Measurements from ENCODE around the gene EXOC4.

Gene EXOC4

DNA sequence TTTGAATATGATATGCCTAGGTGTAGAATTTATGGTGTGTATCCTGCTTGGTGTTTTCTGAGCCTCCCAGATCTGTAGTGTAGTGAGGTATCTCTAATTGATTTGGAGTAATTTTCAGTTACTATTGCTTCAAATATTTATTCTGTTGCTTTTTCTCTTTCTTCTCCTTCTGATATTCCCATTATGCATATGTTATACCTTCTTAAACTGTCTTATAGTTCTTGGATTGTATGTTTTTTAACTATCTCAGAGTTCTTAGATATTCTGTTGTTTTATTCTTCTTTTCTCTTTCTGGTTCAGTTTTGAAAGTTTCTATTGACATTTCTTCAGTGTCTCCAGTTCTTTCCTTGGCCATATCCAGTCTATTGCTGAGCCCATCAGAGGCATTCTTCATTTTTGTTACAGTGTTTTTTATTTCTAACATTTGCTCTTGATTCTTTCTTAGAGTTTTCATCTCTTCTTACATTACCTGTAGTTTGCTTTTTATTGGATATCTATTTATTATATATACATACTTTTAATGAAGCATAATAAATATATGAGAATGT is 668.8 kb downstream of the EXOC4 start:
- Histone ChIP-seq H4K20me1 (ENCODE audit: insufficient read depth, low read length, poor library complexity, severe bottlenecking) (no peaks in the 10 kb centered on the region), H2AFZ (ENCODE audit: low read length) (no peak overlapping the region), H3K4me3 (ENCODE audit: low read length, poor library complexity, severe bottlenecking) (no peak overlapping the region), H3K4me1 (ENCODE audit: insufficient read depth, low read length, poor library complexity, severe bottlenecking) (peaks cover 5% of the 10 kb centered on the region), H3K27me3 (ENCODE audit: insufficient read depth, low read length, poor library complexity, severe bottlenecking) (no peaks in the 10 kb centered on the region), H3K36me3 (ENCODE audit: insufficient read depth, low read length) (peaks cover 10% of the 10 kb centered on the region; the same call in 1 of the 2 replicates), H3K9me2 (replicated peaks; ENCODE audit: low read depth, low read length) (no peaks in the 10 kb centered on the region), H3F3A (ENCODE audit: low read depth) (no peaks in the 10 kb centered on the region), H3K9me3 (ENCODE audit: insufficient read depth, low read depth, low read length) (no peaks in the 10 kb centered on the region), H3K4me2 (ENCODE audit: low read depth, low read length, poor library complexity, severe bottlenecking) (no peak overlapping the region), H3K9ac (ENCODE audit: low read depth, low read length, poor library complexity, severe bottlenecking) (no peak overlapping the region), H3K79me2 (ENCODE audit: insufficient read depth, low read length) (no peaks in the 10 kb centered on the region)
- TF ChIP-seq, protein P1, sequence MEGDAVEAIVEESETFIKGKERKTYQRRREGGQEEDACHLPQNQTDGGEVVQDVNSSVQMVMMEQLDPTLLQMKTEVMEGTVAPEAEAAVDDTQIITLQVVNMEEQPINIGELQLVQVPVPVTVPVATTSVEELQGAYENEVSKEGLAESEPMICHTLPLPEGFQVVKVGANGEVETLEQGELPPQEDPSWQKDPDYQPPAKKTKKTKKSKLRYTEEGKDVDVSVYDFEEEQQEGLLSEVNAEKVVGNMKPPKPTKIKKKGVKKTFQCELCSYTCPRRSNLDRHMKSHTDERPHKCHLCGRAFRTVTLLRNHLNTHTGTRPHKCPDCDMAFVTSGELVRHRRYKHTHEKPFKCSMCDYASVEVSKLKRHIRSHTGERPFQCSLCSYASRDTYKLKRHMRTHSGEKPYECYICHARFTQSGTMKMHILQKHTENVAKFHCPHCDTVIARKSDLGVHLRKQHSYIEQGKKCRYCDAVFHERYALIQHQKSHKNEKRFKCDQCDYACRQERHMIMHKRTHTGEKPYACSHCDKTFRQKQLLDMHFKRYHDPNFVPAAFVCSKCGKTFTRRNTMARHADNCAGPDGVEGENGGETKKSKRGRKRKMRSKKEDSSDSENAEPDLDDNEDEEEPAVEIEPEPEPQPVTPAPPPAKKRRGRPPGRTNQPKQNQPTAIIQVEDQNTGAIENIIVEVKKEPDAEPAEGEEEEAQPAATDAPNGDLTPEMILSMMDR (conservative IDR thresholded peaks at IDR 0.05; ENCODE audit: low read length) = no peak
- no peak for TF ChIP-seq EZH2phosphoT487 (IDR thresholded peaks at IDR 0.05; ENCODE audit: borderline replicate concordance)

DNA sequence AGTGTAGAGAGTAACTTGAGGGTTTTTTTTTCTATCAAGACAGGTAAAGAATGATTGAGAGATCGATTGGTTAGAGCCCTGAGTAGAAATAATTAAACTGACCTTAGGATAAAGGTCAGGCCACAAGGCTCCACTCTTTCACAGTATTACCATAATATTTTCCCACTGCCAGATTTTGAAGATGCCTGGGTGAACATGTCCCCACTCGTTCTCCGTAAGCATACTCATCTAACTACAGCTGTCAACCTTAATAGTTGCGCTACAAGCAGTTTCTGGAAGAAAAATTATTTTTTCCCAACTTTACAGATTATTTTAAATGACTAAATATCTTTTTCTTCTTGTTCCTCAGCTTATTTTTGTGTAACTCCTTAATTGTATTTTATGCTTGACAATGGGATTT is 671.1 kb downstream of the EXOC4 start:
- H3K79me2 ChIP-seq (ENCODE audit: insufficient read depth, low read length) = no peaks in the 10 kb centered on the region
- H3K9ac ChIP-seq (ENCODE audit: low read depth, low read length, poor library complexity, severe bottlenecking) = no peak overlapping the region
- TF ChIP-seq EZH2phosphoT487 (IDR thresholded peaks at IDR 0.05; ENCODE audit: borderline replicate concordance) = no peak
- TF ChIP-seq, protein P1 (conservative IDR thresholded peaks at IDR 0.05; ENCODE audit: low read length) = no peak
- H2AFZ ChIP-seq (ENCODE audit: low read length) = no peak overlapping the region
- H3K9me2 ChIP-seq (replicated peaks; ENCODE audit: low read depth, low read length) = no peaks in the 10 kb centered on the region
- H3K4me3 ChIP-seq (ENCODE audit: low read length, poor library complexity, severe bottlenecking) = no peak overlapping the region
- H3K4me1 ChIP-seq (ENCODE audit: insufficient read depth, low read length, poor library complexity, severe bottlenecking) = peaks cover 5% of the 10 kb centered on the region
- no peaks in the 10 kb centered on the region for H3F3A ChIP-seq (ENCODE audit: low read depth)
- no peak overlapping the region for H3K4me2 ChIP-seq (ENCODE audit: low read depth, low read length, poor library complexity, severe bottlenecking)
- no peaks in the 10 kb centered on the region for H3K27me3 ChIP-seq (ENCODE audit: insufficient read depth, low read length, poor library complexity, severe bottlenecking)
- H3K9me3 ChIP-seq (ENCODE audit: insufficient read depth, low read depth, low read length) = no peaks in the 10 kb centered on the region
- H4K20me1 ChIP-seq (ENCODE audit: insufficient read depth, low read length, poor library complexity, severe bottlenecking) = no peaks in the 10 kb centered on the region
- H3K36me3 ChIP-seq (ENCODE audit: insufficient read depth, low read length) = peaks cover 6% of the 10 kb centered on the region; the same call in 1 of the 2 replicates

DNA sequence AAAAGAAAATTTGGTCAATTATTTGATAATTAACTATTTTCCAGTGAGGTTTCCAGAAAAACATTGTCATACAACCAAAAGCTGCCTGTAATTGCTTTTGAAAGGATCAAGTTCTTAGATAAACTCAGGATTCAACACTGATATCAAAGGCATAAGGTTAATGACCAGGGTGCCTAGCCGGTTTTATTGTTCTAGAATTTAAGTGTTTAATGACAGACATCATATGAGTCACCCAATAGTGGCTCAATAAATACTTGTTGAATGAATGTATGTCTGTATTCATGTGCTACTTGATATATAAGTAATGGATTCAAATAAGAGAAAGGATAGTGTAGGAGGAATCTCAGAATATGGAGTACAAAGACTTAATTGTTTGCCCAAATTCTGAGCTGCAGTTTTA is 678.2 kb downstream of the EXOC4 start:
- Histone ChIP-seq H3K9ac (ENCODE audit: low read depth, low read length, poor library complexity, severe bottlenecking) (no peak overlapping the region), H2AFZ (ENCODE audit: low read length) (no peak overlapping the region), H3K4me2 (ENCODE audit: low read depth, low read length, poor library complexity, severe bottlenecking) (no peak overlapping the region), H3K36me3 (ENCODE audit: insufficient read depth, low read length) (no peaks in the 10 kb centered on the region), H3K79me2 (ENCODE audit: insufficient read depth, low read length) (no peaks in the 10 kb centered on the region), H3K9me2 (replicated peaks; ENCODE audit: low read depth, low read length) (no peaks in the 10 kb centered on the region), H3K4me1 (ENCODE audit: insufficient read depth, low read length, poor library complexity, severe bottlenecking) (no peaks in the 10 kb centered on the region), H3F3A (ENCODE audit: low read depth) (no peaks in the 10 kb centered on the region), H4K20me1 (ENCODE audit: insufficient read depth, low read length, poor library complexity, severe bottlenecking) (no peaks in the 10 kb centered on the region), H3K4me3 (ENCODE audit: low read length, poor library complexity, severe bottlenecking) (no peak overlapping the region), H3K9me3 (ENCODE audit: insufficient read depth, low read depth, low read length) (no peaks in the 10 kb centered on the region), H3K27me3 (ENCODE audit: insufficient read depth, low read length, poor library complexity, severe bottlenecking) (no peaks in the 10 kb centered on the region)
- TF ChIP-seq, protein P1 (conservative IDR thresholded peaks at IDR 0.05; ENCODE audit: low read length) = no peak
- no peak for TF ChIP-seq EZH2phosphoT487 (IDR thresholded peaks at IDR 0.05; ENCODE audit: borderline replicate concordance)
